HepG2 (cell line): ENCODE data around the gene SMIM29. TPM values are rescaled to one million over a fixed set of nuclear protein-coding genes. Genes with fewer than 3 reads are reported as not detected.

Experiments used
- ATAC-seq: fragments of 200-7000 bp; cut with Tn5 transposase; 3 replicates; pipeline ENCODE4 v1.9.1; 2020; ENCODE audit warnings: mild to moderate bottlenecking, moderate library complexity
- BruUV-seq: library from RNA; stranded (reverse); fragments of 400-500 nt; replicated peaks from 2 replicates; lab custom pipeline; 2021; lab: Mats Ljungman, UMichigan
- CTCF ChIA-PET: fragments of 300-600 bp; formaldehyde crosslinking; extraction: SDS; loops from one replicate; lab custom pipeline; 2021; ENCODE audit warnings: low total read pairs, inconsistent platforms, low intra/inter-chr PET ratio; lab: Yijun Ruan, JAX
- POLR2A ChIA-PET: fragments of 350-600 bp; sonication (Branson Sonifier 250); formaldehyde crosslinking; loops from one replicate; lab custom pipeline; 2020; ENCODE audit warnings: antibody characterized with exemption, inconsistent platforms; lab: Yijun Ruan, JAX
- DNase-seq: peaks from one replicate; pipeline ENCODE4 v3.0.0-alpha.2; 2015; ENCODE audit warnings: low spot score
- FAIRE-seq: peaks from 3 replicates; lab custom pipeline; 2011; peaks lifted over from hg19 to GRCh38; lab: Jason Lieb, UNC
- H2AFZ ChIP-seq: one replicate; pipeline ENCODE4 v1.6.1; 2011; ENCODE audit warnings: low read length, inconsistent platforms
- H3K27ac ChIP-seq: fragments of 300-600 bp; 3 replicates; pipeline ENCODE4 v1.8.0; 2011; ENCODE audit warnings: mixed run types, mild to moderate bottlenecking, mixed read lengths, low read length, inconsistent platforms; ENCODE audit not compliant: insufficient read depth; ENCODE audit errors: extremely low read length
- H3K27me3 ChIP-seq, 2 experiments: fragments of 200-600 bp in 1 of 2; 2 replicates in 1 of 2; 3 replicates in 1 of 2; pipeline versions ENCODE4 v1.6.0 to v1.8.0; 2011; ENCODE audit warnings: low read length in 2 of 2, mild to moderate bottlenecking in 2 of 2, moderate library complexity in 2 of 2, inconsistent platforms in 1 of 2; ENCODE audit not compliant: insufficient read depth in 2 of 2, control insufficient read depth in 1 of 2
- H3K36me3 ChIP-seq, 2 experiments: fragments of 200-600 bp in 1 of 2; replicated peaks in 1 of 2; 2 replicates in 1 of 2; 3 replicates in 1 of 2; pipeline versions ENCODE4 v1.5.1 to v1.8.0; 2011; ENCODE audit warnings: low read length in 2 of 2, inconsistent platforms in 1 of 2; ENCODE audit not compliant: insufficient read depth in 2 of 2, control insufficient read depth in 1 of 2
- H3K4me1 ChIP-seq: 2 replicates; pipeline ENCODE4 v1.5.1; 2012; ENCODE audit warnings: low read length, inconsistent platforms; ENCODE audit not compliant: insufficient read depth
- H3K4me2 ChIP-seq: 2 replicates; pipeline ENCODE4 v1.6.0; 2011; ENCODE audit warnings: low read depth, low read length, inconsistent platforms
- H3K4me3 ChIP-seq, 3 experiments: fragments of 200-600 bp in 1 of 3; sonication (generic), shearing (Covaris generic) in 1 of 3; replicated peaks in 1 of 3; 2 replicates each; pipeline ENCODE4 v1.5.1; 2011 to 2016; ENCODE audit warnings: low read length in 3 of 3, inconsistent platforms in 2 of 3, low read depth in 2 of 3, mild to moderate bottlenecking in 2 of 3, control low read depth in 1 of 3, mixed read lengths in 1 of 3; ENCODE audit not compliant: insufficient read depth in 1 of 3
- H3K79me2 ChIP-seq: one replicate; pipeline ENCODE4 v1.6.1; 2011; ENCODE audit warnings: low read length, inconsistent platforms; ENCODE audit not compliant: insufficient read depth
- H3K9ac ChIP-seq: 2 replicates; pipeline ENCODE4 v1.6.0; 2011; ENCODE audit warnings: mild to moderate bottlenecking, low read depth, low read length, inconsistent platforms; ENCODE audit not compliant: insufficient read depth
- H3K9me3 ChIP-seq: 2 replicates; pipeline ENCODE4 v1.5.1; 2012; ENCODE audit warnings: mild to moderate bottlenecking, low read length
- H4K20me1 ChIP-seq: 2 replicates; pipeline ENCODE4 v1.6.0; 2011; ENCODE audit warnings: inconsistent platforms, mild to moderate bottlenecking, low read length, moderate library complexity; ENCODE audit not compliant: insufficient read depth
- AKAP8 ChIP-seq: sonication (generic); formaldehyde crosslinking; IDR thresholded peaks from 2 replicates; pipeline ENCODE4 v1.5.1; 2020; ENCODE audit warnings: mild to moderate bottlenecking, missing genetic modification reagents
- FOSL2 ChIP-seq: sonication (generic); formaldehyde crosslinking; IDR thresholded peaks from 2 replicates; pipeline ENCODE4 v1.4.0; 2020; ENCODE audit warnings: missing genetic modification reagents
- HMG20B ChIP-seq: conservative IDR thresholded peaks from 2 replicates; pipeline ENCODE4 v1.6.1; 2016; ENCODE audit warnings: missing genetic modification reagents, missing compliant biosample characterization
- POLR2A ChIP-seq, 2 experiments: IDR thresholded peaks; 2 replicates each; pipeline ENCODE4 v1.6.1; 2011; ENCODE audit warnings: low read depth in 2 of 2, low read length in 2 of 2, mild to moderate bottlenecking in 1 of 2, moderate library complexity in 1 of 2; ENCODE audit not compliant: insufficient read depth in 1 of 2
- ZBTB49 ChIP-seq: sonication (generic); formaldehyde crosslinking; IDR thresholded peaks from 2 replicates; pipeline ENCODE4 v1.4.0; 2020; ENCODE audit warnings: missing genetic modification reagents, borderline replicate concordance
- ZFP82 ChIP-seq: sonication (generic); formaldehyde crosslinking; IDR thresholded peaks from 2 replicates; pipeline ENCODE4 v1.5.1; 2020; ENCODE audit warnings: mild to moderate bottlenecking, missing genetic modification reagents, borderline replicate concordance
- ZMYM3 ChIP-seq: sonication (generic); formaldehyde crosslinking; IDR thresholded peaks from 2 replicates; pipeline ENCODE4 v1.5.1; 2020; ENCODE audit warnings: mild to moderate bottlenecking, missing genetic modification reagents
- ZNF18 ChIP-seq: sonication (generic); formaldehyde crosslinking; IDR thresholded peaks from 2 replicates; pipeline ENCODE4 v1.8.0; 2022; ENCODE audit warnings: mild to moderate bottlenecking, missing genetic modification reagents; ENCODE audit not compliant: insufficient replicate concordance
- ZNF224 ChIP-seq: sonication (generic); formaldehyde crosslinking; IDR thresholded peaks from 2 replicates; pipeline ENCODE4 v1.5.0; 2020; ENCODE audit warnings: mild to moderate bottlenecking, missing genetic modification reagents
- ZNF605 ChIP-seq: sonication (generic); formaldehyde crosslinking; IDR thresholded peaks from 2 replicates; pipeline ENCODE4 v1.8.0; 2022; ENCODE audit warnings: mild to moderate bottlenecking, missing genetic modification reagents
- WGBS: methylation state at CpG from one replicate; pipeline ENCODE4 v1.1.6; 2017; ENCODE audit warnings: low lambda C conversion rate; 5-methylcytosine and 5-hydroxymethylcytosine counted together
- in situ Hi-C: cut with HindIII; loops from 2 replicates; pipeline ENCODE4 v1.10.0; 2017; ENCODE audit warnings: low pct_unique_long_range_greater_than_20kb; ENCODE audit not compliant: extremely low pct_ligation_motif_present
- intact Hi-C: fragments of 100-400 bp; cut with micrococcal nuclease; formaldehyde crosslinking; loops from one replicate; pipeline ENCODE4 v1.10.0; 2022; ENCODE audit not compliant: unreplicated experiment
- polyA plus RNA-seq, 8 experiments: library from polyadenylated mRNA; depleted of rRNA in 3 of 8; stranded (reverse) in 7 of 8; unstranded in 1 of 8; fragments of >200 nt; fragmentation: Illumina TruSeq in 4 of 8; extraction: Trizol in 4 of 8; gene quantifications; 2 replicates each; pipeline versions ENCODE4 v1.2.1 to v1.2.3, GENCODE V29; 2011 to 2016; ENCODE audit warnings: low read depth in 4 of 8, missing spikeins in 1 of 8, mixed read lengths in 1 of 8; ENCODE audit not compliant: insufficient read depth in 1 of 8
- total RNA-seq, 5 experiments: library from RNA; depleted of rRNA; stranded (reverse); fragments of >200 nt; fragmentation: Illumina TruSeq; extraction: Trizol; gene quantifications; 2 replicates each; pipeline ENCODE4 v1.2.3, GENCODE V29; 2016; ENCODE audit warnings: low read depth in 1 of 5

SMIM29 gene
- total and polyA plus RNA-seq, 2 of the 13 experiments (the other 11 are each of a cell fraction or from before 2014, with no cell fraction given), result 8.8 to 15.3 TPM

GRCh38 chr6:34238585-34239499 lies 10.0 kb downstream of the SMIM29 start:
- ChIA-PET POLR2A (no interaction called here), CTCF (interaction anchor here (0.9 kb wide), 1 partner anchor 42 kb away, joined by 4 read pairs; no protein-coding TSS in a partner anchor)
- Histone ChIP-seq H3K4me1 (peaks cover 52% of the 10 kb centered on the region), H3K9ac (peak overlapping the region; percentile 88), H3K4me2 (peak overlapping the region; percentile 79), H4K20me1 (no peaks in the 10 kb centered on the region), H3K4me3 (peak overlapping the region; percentile 78 to 91 (median 86)), H3K27ac (peak overlapping the region; percentile 65), H3K9me3 (no peaks in the 10 kb centered on the region), H3K79me2 (peaks cover 25% of the 10 kb centered on the region), H2AFZ (no peak overlapping the region), H3K27me3 (no peaks in the 10 kb centered on the region; a peak in 1 of 5 replicates), H3K36me3 (peaks cover 21 to 37% of the 10 kb centered on the region in 2 experiments; a peak in 4 of 5 replicates)
- BruUV-seq, result TSS peak; percentile 43
- in situ Hi-C loops (loop anchor here (25.0 kb wide), 1 partner anchor 373 kb away; no protein-coding TSS in a partner anchor), intact Hi-C loops (no loop called here)
- ATAC-seq (no peak), DNase-seq (no peak), FAIRE-seq (no peak)
- TF ChIP-seq POLR2A (IDR thresholded peaks at IDR 0.05; ENCODE audit: insufficient read depth in 1 of 2, low read depth in 2 of 2, low read length in 2 of 2) (0 out of 4 replicates have a peak, but pooled peaks of 1 of the 2 experiments have one; percentile 7), ZBTB49 (CRISPR knock-in tag) (no peak), ZMYM3 (CRISPR knock-in tag) (no peak), FOSL2 (peak; percentile 35; the same call in 1 of the 2 replicates), ZNF18 (CRISPR knock-in tag) (peak; percentile 3), ZNF224 (CRISPR knock-in tag) (0 out of 2 replicates have a peak, but pooled peaks have one; percentile 10), ZNF605 (CRISPR knock-in tag) (0 out of 2 replicates have a peak, but pooled peaks have one; percentile 8), ZFP82 (CRISPR knock-in tag) (no peak), HMG20B (0 out of 2 replicates have a peak, but pooled peaks have one; percentile 16), AKAP8 (CRISPR knock-in tag) (0 out of 2 replicates have a peak, but pooled peaks have one; percentile 45)
- 85% methylated on average over 14 of the region's 14 CpGs for WGBS
